K562 (cell line): ENCODE data around the gene GAK. TPM values are rescaled to one million over a fixed set of nuclear protein-coding genes. Genes with fewer than 3 reads are reported as not detected.

Source experiments
- ATAC-seq: fragments of 200-7000 bp; cut with Tn5 transposase; 3 replicates; pipeline ENCODE4 v1.9.1; 2020; ENCODE audit warnings: moderate library complexity
- BruUV-seq: library from RNA; stranded (reverse); fragments of 400-500 nt; replicated peaks from 2 replicates; lab custom pipeline; 2021; lab: Mats Ljungman, UMichigan
- CTCF ChIA-PET: fragments of 300-600 bp; formaldehyde crosslinking; extraction: SDS; loops from one replicate; lab custom pipeline; 2021; ENCODE audit warnings: low intra/inter-chr PET ratio; lab: Yijun Ruan, JAX
- POLR2A ChIA-PET: fragments of 300-600, 350-650 bp; sonication (Branson Sonifier 250); formaldehyde crosslinking; extraction: SDS; loops from one replicate; lab custom pipeline; 2021; ENCODE audit warnings: antibody characterized with exemption, inconsistent platforms; lab: Yijun Ruan, JAX
- DNase-seq, 4 experiments: peaks; one replicate each; pipeline versions ENCODE4 v3.0.0 to v3.0.0-alpha.2; 2011 to 2018; ENCODE audit warnings: low spot score in 3 of 4, mixed read lengths in 3 of 4; ENCODE audit errors: extremely low read depth in 1 of 4
- FAIRE-seq: peaks from 2 replicates; lab custom pipeline; 2011; peaks lifted over from hg19 to GRCh38; lab: Jason Lieb, UNC
- H2AFZ ChIP-seq: 2 replicates; pipeline ENCODE4 v1.6.0; 2011; ENCODE audit warnings: low read depth, low read length, control low read depth, inconsistent platforms
- H3K27ac ChIP-seq: fragments of 200-600 bp; 3 replicates; pipeline ENCODE4 v1.8.0; 2011; ENCODE audit warnings: low read depth, mild to moderate bottlenecking, control low read depth, inconsistent platforms, low read length, moderate library complexity, mixed read lengths; ENCODE audit errors: extremely low read depth
- H3K27me3 ChIP-seq, 2 experiments: fragments of 300-600 bp in 1 of 2; 2 replicates in 1 of 2; 3 replicates in 1 of 2; pipeline versions ENCODE4 v1.6.0 to v1.8.0; 2011; ENCODE audit warnings: inconsistent platforms in 2 of 2, low read length in 2 of 2, mild to moderate bottlenecking in 1 of 2, mixed read lengths in 1 of 2, moderate library complexity in 1 of 2; ENCODE audit not compliant: control insufficient read depth in 2 of 2, insufficient read depth in 2 of 2
- H3K36me3 ChIP-seq: fragments of 300-600 bp; 3 replicates; pipeline ENCODE4 v1.8.0; 2011; ENCODE audit warnings: mild to moderate bottlenecking, low read length, inconsistent platforms; ENCODE audit not compliant: control insufficient read depth, insufficient read depth
- H3K4me1 ChIP-seq, 2 experiments: fragments of 200-600 bp in 1 of 2; replicated peaks in 1 of 2; 2 replicates in 1 of 2; 3 replicates in 1 of 2; pipeline versions ENCODE4 v1.5.1 to v1.8.0; 2011; ENCODE audit warnings: inconsistent platforms in 2 of 2, low read length in 2 of 2, mild to moderate bottlenecking in 1 of 2, mixed read lengths in 1 of 2, moderate library complexity in 1 of 2; ENCODE audit not compliant: control insufficient read depth in 2 of 2, insufficient read depth in 2 of 2
- H3K4me2 ChIP-seq: 2 replicates; pipeline ENCODE4 v1.6.1; 2011; ENCODE audit warnings: low read length, control low read depth, inconsistent platforms, mixed read lengths; ENCODE audit not compliant: insufficient read depth
- H3K4me3 ChIP-seq: fragments of 200-600 bp; sonication (generic), shearing (Covaris generic); 2 replicates; pipeline ENCODE4 v1.5.1; 2016; ENCODE audit warnings: control low read depth, inconsistent platforms
- H3K79me2 ChIP-seq: fragments of 200-600 bp; 3 replicates; pipeline ENCODE4 v1.8.0; 2011; ENCODE audit warnings: low read length, inconsistent platforms; ENCODE audit not compliant: control insufficient read depth, insufficient read depth
- H3K9ac ChIP-seq, 2 experiments: 2 replicates each; pipeline versions ENCODE4 v1.6.0 to v1.6.1; 2011; ENCODE audit warnings: low read depth in 2 of 2, low read length in 2 of 2, control low read depth in 1 of 2, inconsistent platforms in 1 of 2, mild to moderate bottlenecking in 1 of 2, mixed read lengths in 1 of 2; ENCODE audit not compliant: insufficient read depth in 1 of 2
- H3K9me1 ChIP-seq: one replicate; pipeline ENCODE4 v1.6.0; 2011; ENCODE audit warnings: inconsistent platforms, mild to moderate bottlenecking, low read length, moderate library complexity; ENCODE audit not compliant: control insufficient read depth, insufficient read depth
- H3K9me3 ChIP-seq: replicated peaks from 2 replicates; pipeline ENCODE4 v1.5.1; 2011; ENCODE audit warnings: low read depth, low read length, inconsistent platforms; ENCODE audit not compliant: control insufficient read depth, insufficient read depth
- H4K20me1 ChIP-seq: replicated peaks from 2 replicates; pipeline ENCODE4 v1.6.1; 2011; ENCODE audit warnings: low read length, inconsistent platforms, mixed read lengths; ENCODE audit not compliant: control insufficient read depth, insufficient read depth
- ASH1L ChIP-seq: fragments of 450-650 bp; IDR thresholded peaks from 2 replicates; pipeline ENCODE4 v1.6.1; 2018; ENCODE audit warnings: borderline replicate concordance, mild to moderate bottlenecking, low read depth; ENCODE audit not compliant: partially characterized antibody
- ETV5 ChIP-seq: sonication (generic); formaldehyde crosslinking; IDR thresholded peaks from 2 replicates; pipeline ENCODE4 v1.4.0; 2020; ENCODE audit warnings: low read depth, mild to moderate bottlenecking, missing genetic modification reagents
- HCFC1 ChIP-seq: IDR thresholded peaks from 2 replicates; pipeline ENCODE4 v1.6.1; 2012; ENCODE audit warnings: low read depth, low read length, improper control_type of control experiment
- HNRNPH1 ChIP-seq: fragments of 200-400 bp; formaldehyde crosslinking; optimal IDR thresholded peaks from 2 replicates; pipeline ENCODE3; 2017; ENCODE audit warnings: low read depth, mild to moderate bottlenecking, low read length, moderate library complexity
- SOX6 ChIP-seq: fragments of 450-650 bp; IDR thresholded peaks from 2 replicates; pipeline ENCODE4 v1.6.1; 2014; ENCODE audit warnings: mild to moderate bottlenecking
- SUPT5H ChIP-seq: fragments of 450-650 bp; IDR thresholded peaks from 2 replicates; pipeline ENCODE4 v1.6.1; 2016
- ZKSCAN1 ChIP-seq: fragments of 150-350 bp; IDR thresholded peaks from 2 replicates; pipeline ENCODE4 v1.6.1; 2016; ENCODE audit warnings: low read depth, low read length
- ZNF232 ChIP-seq: sonication (generic); formaldehyde crosslinking; IDR thresholded peaks from 2 replicates; pipeline ENCODE4 v1.8.0; 2022; ENCODE audit warnings: mild to moderate bottlenecking, missing genetic modification reagents
- ZNF274 ChIP-seq: IDR thresholded peaks from 2 replicates; pipeline ENCODE4 v1.6.1; 2011; ENCODE audit warnings: low read depth, mild to moderate bottlenecking, low read length, moderate library complexity, borderline replicate concordance
- WGBS: fragments of 100-300 bp; shearing (Covaris generic); methylation state at CpG from one replicate; pipeline ENCODE4 v1.1.6; 2016; ENCODE audit warnings: low coverage, mixed read lengths; ENCODE audit not compliant: insufficient coverage; ENCODE audit errors: missing lambda C conversion rate; 5-methylcytosine and 5-hydroxymethylcytosine counted together
- in situ Hi-C: fragments of 300-500 bp; cut with MboI; formaldehyde crosslinking; loops from 4 replicates; pipeline ENCODE4 v1.15.0; 2018; ENCODE audit warnings: inconsistent platforms, mixed read lengths
- intact Hi-C: fragments of 100-400 bp; cut with micrococcal nuclease; formaldehyde crosslinking; loops from 2 replicates; pipeline ENCODE4 v1.14.2; 2022
- polyA plus RNA-seq, 8 experiments: library from polyadenylated mRNA; depleted of rRNA in 4 of 8; stranded (reverse) in 5 of 8; unstranded in 3 of 8; fragments of >200 nt; fragmentation: Nextera tagmentation in 2 of 8; fragmentation: Illumina TruSeq in 1 of 8; extraction: Ambion mirVana in 2 of 8; extraction: Trizol in 1 of 8; gene quantifications; 2 replicates each; pipeline versions ENCODE4 v1.2.1 to v1.2.3, GENCODE V29; 2011 to 2014; ENCODE audit warnings: inconsistent platforms in 1 of 8, missing spikeins in 1 of 8
- total RNA-seq, 7 experiments: library from RNA; depleted of rRNA in 6 of 7; stranded (reverse); fragments of >200 nt in 6 of 7; fragmentation: Illumina TruSeq in 2 of 7; extraction: Trizol in 2 of 7; gene quantifications; 2 replicates each; pipeline versions ENCODE4 v1.2.1 to v1.2.3, GENCODE V29; 2011 to 2021; ENCODE audit warnings: low replicate concordance in 1 of 7
- TF ChIP-seq, protein P1 (sequence below), 2 experiments: IDR thresholded peaks; 2 replicates each; pipeline ENCODE4 v1.6.1; 2011; ENCODE audit warnings: borderline replicate concordance in 1 of 2, control low read depth in 1 of 2, low read depth in 1 of 2, low read length in 1 of 2, mild to moderate bottlenecking in 1 of 2, mixed read lengths in 1 of 2, moderate library complexity in 1 of 2; ENCODE audit not compliant: insufficient read depth in 1 of 2, insufficient read length in 1 of 2, poor library complexity in 1 of 2, severe bottlenecking in 1 of 2; ENCODE audit errors: extremely low read depth in 1 of 2
- TF ChIP-seq, protein P2 (sequence below): fragments of 450-650 bp; formaldehyde crosslinking; conservative IDR thresholded peaks from 2 replicates; pipeline ENCODE4 v1.4.0; 2022; ENCODE audit warnings: mild to moderate bottlenecking, missing genetic modification characterization
- TF ChIP-seq, protein P3 (sequence below): fragments of 250-450 bp; sonication (Bioruptor Pico); IDR thresholded peaks from 2 replicates; pipeline ENCODE4 v1.4.0; 2020; ENCODE audit warnings: mild to moderate bottlenecking, moderate library complexity
- TF ChIP-seq, protein P4 (sequence below): sonication (generic); formaldehyde crosslinking; IDR thresholded peaks from 2 replicates; pipeline ENCODE4 v1.8.1; 2023; ENCODE audit warnings: mild to moderate bottlenecking, missing genetic modification reagents

The GAK gene
- total and polyA plus RNA-seq, 9 of the 15 experiments (the other 6 are each of a cell fraction or from before 2014, with no cell fraction given) = 1.3 to 102 (median 16.2) TPM

DNA sequence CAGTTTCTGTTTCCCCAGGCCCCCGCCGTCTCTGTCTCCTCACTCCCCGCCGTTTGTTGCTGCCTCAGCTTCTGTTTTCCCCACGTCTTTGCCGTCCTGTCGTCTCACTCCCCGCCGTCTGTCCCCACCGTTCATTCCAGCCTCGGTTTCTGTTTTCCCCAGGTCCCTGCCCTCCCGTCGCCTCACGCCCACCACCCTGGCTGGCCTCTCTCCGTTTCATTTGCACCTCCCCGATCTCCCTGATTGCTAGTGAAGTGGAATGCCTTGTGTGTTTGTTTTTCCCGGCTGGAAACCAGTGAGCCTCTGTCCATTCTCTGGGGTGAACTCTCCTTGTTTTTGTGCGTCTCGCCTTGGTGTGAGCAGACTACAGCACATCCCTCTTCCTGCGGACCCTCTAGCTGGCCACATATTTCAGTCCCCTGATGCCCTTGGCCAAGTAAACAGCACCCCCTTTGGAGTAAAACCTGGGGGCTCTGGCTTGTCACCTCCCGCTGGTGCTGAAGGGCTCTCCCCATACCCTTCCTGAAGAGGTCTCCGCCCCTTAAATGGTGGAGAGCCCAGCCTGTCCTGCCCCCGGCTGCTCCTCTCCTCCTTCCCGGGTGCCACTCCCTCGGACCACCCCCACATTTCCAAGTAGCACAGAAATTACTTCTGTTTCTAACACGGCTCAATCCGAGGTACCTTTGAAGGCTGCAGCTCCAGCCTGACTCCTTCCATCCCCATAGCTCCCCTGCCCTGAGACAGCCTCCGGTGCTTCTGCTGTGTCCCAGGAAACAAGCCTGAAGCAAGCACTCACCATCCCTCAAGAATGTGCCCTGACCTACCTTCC, 13.4 kb upstream of the GAK start:
- intact Hi-C loops = no loop called here
- POLR2A ChIA-PET = interaction anchor here (2.8 kb wide), 1 partner anchor 13 kb away, joined by 11 read pairs; the partner anchor contains the start of genes GAK and TMEM175
- Histone ChIP-seq H3K9me1 (no peaks in the 10 kb centered on the region), H2AFZ (no peak overlapping the region), H4K20me1 (0 out of 2 replicates have a peak, but pooled peaks cover 4% of the 10 kb centered on the region), H3K27ac (no peak overlapping the region), H3K4me1 (peaks cover 0 to 42% of the 10 kb centered on the region in 2 experiments; a peak in 2 of 5 replicates), H3K9ac (peak overlapping the region in 1 of 2 experiments; percentile 53; a peak in 2 of 4 replicates), H3K27me3 (no peaks in the 10 kb centered on the region), H3K79me2 (no peaks in the 10 kb centered on the region), H3K4me2 (no peak overlapping the region), H3K36me3 (no peaks in the 10 kb centered on the region), H3K4me3 (no peak overlapping the region), H3K9me3 (no peaks in the 10 kb centered on the region)
- CTCF ChIA-PET = no interaction called here
- no TSS peak for BruUV-seq
- in situ Hi-C loops = no loop called here
- FAIRE-seq = no peak
- 49% methylated on average over 28 of the region's 28 CpGs for WGBS
- no peak; the same call in 2 of the 3 replicates for ATAC-seq
- no peak for DNase-seq
- no peak for TF ChIP-seq ASH1L
- TF ChIP-seq SUPT5H = no peak
- TF ChIP-seq, protein P1, sequence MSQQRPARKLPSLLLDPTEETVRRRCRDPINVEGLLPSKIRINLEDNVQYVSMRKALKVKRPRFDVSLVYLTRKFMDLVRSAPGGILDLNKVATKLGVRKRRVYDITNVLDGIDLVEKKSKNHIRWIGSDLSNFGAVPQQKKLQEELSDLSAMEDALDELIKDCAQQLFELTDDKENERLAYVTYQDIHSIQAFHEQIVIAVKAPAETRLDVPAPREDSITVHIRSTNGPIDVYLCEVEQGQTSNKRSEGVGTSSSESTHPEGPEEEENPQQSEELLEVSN (IDR thresholded peaks at IDR 0.05; ENCODE audit: borderline replicate concordance in 1 of 2, extremely low read depth in 1 of 2, insufficient read depth in 1 of 2, insufficient read length in 1 of 2, low read depth in 1 of 2, low read length in 1 of 2, poor library complexity in 1 of 2, severe bottlenecking in 1 of 2) = no peak
- no peak for TF ChIP-seq ETV5 (CRISPR knock-in tag)
- no peak for TF ChIP-seq SOX6
- no peak for TF ChIP-seq HCFC1
- TF ChIP-seq, protein P2, sequence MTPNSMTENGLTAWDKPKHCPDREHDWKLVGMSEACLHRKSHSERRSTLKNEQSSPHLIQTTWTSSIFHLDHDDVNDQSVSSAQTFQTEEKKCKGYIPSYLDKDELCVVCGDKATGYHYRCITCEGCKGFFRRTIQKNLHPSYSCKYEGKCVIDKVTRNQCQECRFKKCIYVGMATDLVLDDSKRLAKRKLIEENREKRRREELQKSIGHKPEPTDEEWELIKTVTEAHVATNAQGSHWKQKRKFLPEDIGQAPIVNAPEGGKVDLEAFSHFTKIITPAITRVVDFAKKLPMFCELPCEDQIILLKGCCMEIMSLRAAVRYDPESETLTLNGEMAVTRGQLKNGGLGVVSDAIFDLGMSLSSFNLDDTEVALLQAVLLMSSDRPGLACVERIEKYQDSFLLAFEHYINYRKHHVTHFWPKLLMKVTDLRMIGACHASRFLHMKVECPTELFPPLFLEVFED (CRISPR knock-in tag) = no peak
- TF ChIP-seq ZNF232 (CRISPR knock-in tag) = no peak
- TF ChIP-seq, protein P3, sequence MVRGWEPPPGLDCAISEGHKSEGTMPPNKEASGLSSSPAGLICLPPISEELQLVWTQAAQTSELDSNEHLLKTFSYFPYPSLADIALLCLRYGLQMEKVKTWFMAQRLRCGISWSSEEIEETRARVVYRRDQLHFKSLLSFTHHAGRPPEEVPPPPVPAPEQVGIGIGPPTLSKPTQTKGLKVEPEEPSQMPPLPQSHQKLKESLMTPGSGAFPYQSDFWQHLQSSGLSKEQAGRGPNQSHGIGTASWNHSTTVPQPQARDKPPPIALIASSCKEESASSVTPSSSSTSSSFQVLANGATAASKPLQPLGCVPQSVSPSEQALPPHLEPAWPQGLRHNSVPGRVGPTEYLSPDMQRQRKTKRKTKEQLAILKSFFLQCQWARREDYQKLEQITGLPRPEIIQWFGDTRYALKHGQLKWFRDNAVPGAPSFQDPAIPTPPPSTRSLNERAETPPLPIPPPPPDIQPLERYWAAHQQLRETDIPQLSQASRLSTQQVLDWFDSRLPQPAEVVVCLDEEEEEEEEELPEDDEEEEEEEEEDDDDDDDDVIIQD (CRISPR knock-in tag) = no peak
- no peak for TF ChIP-seq ZNF274
- TF ChIP-seq ZKSCAN1 = no peak
- TF ChIP-seq HNRNPH1 = no peak
- TF ChIP-seq, protein P4, sequence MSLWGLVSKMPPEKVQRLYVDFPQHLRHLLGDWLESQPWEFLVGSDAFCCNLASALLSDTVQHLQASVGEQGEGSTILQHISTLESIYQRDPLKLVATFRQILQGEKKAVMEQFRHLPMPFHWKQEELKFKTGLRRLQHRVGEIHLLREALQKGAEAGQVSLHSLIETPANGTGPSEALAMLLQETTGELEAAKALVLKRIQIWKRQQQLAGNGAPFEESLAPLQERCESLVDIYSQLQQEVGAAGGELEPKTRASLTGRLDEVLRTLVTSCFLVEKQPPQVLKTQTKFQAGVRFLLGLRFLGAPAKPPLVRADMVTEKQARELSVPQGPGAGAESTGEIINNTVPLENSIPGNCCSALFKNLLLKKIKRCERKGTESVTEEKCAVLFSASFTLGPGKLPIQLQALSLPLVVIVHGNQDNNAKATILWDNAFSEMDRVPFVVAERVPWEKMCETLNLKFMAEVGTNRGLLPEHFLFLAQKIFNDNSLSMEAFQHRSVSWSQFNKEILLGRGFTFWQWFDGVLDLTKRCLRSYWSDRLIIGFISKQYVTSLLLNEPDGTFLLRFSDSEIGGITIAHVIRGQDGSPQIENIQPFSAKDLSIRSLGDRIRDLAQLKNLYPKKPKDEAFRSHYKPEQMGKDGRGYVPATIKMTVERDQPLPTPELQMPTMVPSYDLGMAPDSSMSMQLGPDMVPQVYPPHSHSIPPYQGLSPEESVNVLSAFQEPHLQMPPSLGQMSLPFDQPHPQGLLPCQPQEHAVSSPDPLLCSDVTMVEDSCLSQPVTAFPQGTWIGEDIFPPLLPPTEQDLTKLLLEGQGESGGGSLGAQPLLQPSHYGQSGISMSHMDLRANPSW (CRISPR knock-in tag) = no peak
